ENCODE measurements around the gene TIGD6. TPM values are rescaled to one million over a fixed set of nuclear protein-coding genes. Genes with fewer than 3 reads are reported as not detected.

The TIGD6 gene
- total RNA-seq, 4 donors from 2014 or later = 6.4 to 7.9 (median 6.7) TPM

GRCh38 chr5:149966946-149967345 is 33.5 kb downstream of the TIGD6 start:
- Histone ChIP-seq H3K4me3 (replicated peaks in 1 of 3) (no peak overlapping the region), H3K9me3 (no peaks in the 10 kb centered on the region), H3K27ac (no peak overlapping the region), H3K27me3 (no peaks in the 10 kb centered on the region), H3K4me1 (peaks cover 0 to 1% of the 10 kb centered on the region in 2 donors), H3K36me3 (no peaks in the 10 kb centered on the region)
- intact Hi-C loops (cut with DNase I) = no loop called here
- TF ChIP-seq POLR2A (IDR thresholded peaks at IDR 0.05) (no peak), CTCF (IDR thresholded peaks at IDR 0.05) (no peak)
- 91 to 96% methylated on average over 3 of the region's 3 CpGs for WGBS, 2 donors
- DNase-seq = no peak

GRCh38 chr5:149963729-149964128 is 36.7 kb downstream of the TIGD6 start:
- no peak for TF ChIP-seq POLR2A (IDR thresholded peaks at IDR 0.05)
- 96 to 100% methylated on average over 3 of the region's 3 CpGs for WGBS, 2 donors
- no peaks in the 10 kb centered on the region for H3K27me3 ChIP-seq
- intact Hi-C loops (cut with DNase I) = no loop called here
- H3K4me1 ChIP-seq = peaks cover 9 to 17% of the 10 kb centered on the region in 2 donors
- DNase-seq = no peak
- no peak overlapping the region for H3K27ac ChIP-seq
- no peaks in the 10 kb centered on the region for H3K36me3 ChIP-seq
- no peak overlapping the region for H3K4me3 ChIP-seq (replicated peaks in 1 of 3)
- H3K9me3 ChIP-seq = no peaks in the 10 kb centered on the region

GRCh38 chr5:149962601-149963300 is 37.7 kb downstream of the TIGD6 start:
- intact Hi-C loops (cut with DNase I) = no loop called here
- 96% methylated on average over 5 of the region's 5 CpGs for WGBS, 2 donors

GRCh38 chr5:149961957-149962409 is 38.5 kb downstream of the TIGD6 start:
- no peaks in the 10 kb centered on the region for H3K36me3 ChIP-seq
- no peak for DNase-seq
- H3K4me3 ChIP-seq (replicated peaks in 1 of 3) = no peak overlapping the region
- no peak overlapping the region for H3K27ac ChIP-seq
- TF ChIP-seq CTCF (IDR thresholded peaks at IDR 0.05) (peak in 1 of 6 experiments; percentile 26), POLR2A (IDR thresholded peaks at IDR 0.05) (no peak)
- no peaks in the 10 kb centered on the region for H3K9me3 ChIP-seq
- peaks cover 9 to 17% of the 10 kb centered on the region in 2 donors for H3K4me1 ChIP-seq
- intact Hi-C loops (cut with DNase I) = no loop called here
- 71 to 76% methylated on average over 6 of the region's 6 CpGs for WGBS, 2 donors
- H3K27me3 ChIP-seq = no peaks in the 10 kb centered on the region

More at GRCh38 chr5:149962601-149963300, 37.7 kb downstream of the TIGD6 start:
- DNase-seq = no peak
- no peak overlapping the region for H3K27ac ChIP-seq
- H3K4me3 ChIP-seq (replicated peaks in 1 of 3) = no peak overlapping the region
- H3K4me1 ChIP-seq = peaks cover 9 to 17% of the 10 kb centered on the region in 2 donors
- H3K36me3 ChIP-seq = no peaks in the 10 kb centered on the region
- H3K9me3 ChIP-seq = no peaks in the 10 kb centered on the region
- no peaks in the 10 kb centered on the region for H3K27me3 ChIP-seq
- TF ChIP-seq CTCF (IDR thresholded peaks at IDR 0.05) = no peak
- no peak for TF ChIP-seq POLR2A (IDR thresholded peaks at IDR 0.05)

GRCh38 chr5:149961186-149961685 is 39.2 kb downstream of the TIGD6 start:
- Histone ChIP-seq H3K27ac (peak overlapping the region; percentile 37 to 91 (median 84)), H3K4me3 (replicated peaks in 1 of 3) (peak overlapping the region; percentile 17 to 73 (median 68)), H3K4me1 (peaks cover 9 to 17% of the 10 kb centered on the region in 2 donors), H3K27me3 (no peaks in the 10 kb centered on the region), H3K36me3 (no peaks in the 10 kb centered on the region), H3K9me3 (no peaks in the 10 kb centered on the region)
- TF ChIP-seq CTCF (IDR thresholded peaks at IDR 0.05) (no peak), POLR2A (IDR thresholded peaks at IDR 0.05) (no peak)
- no peak for DNase-seq
- intact Hi-C loops (cut with DNase I) = no loop called here
- WGBS, 2 donors = 21 to 29% methylated on average over 12 to 14 of the region's 23 CpGs

All from thyroid gland (tissue), 4 donors.